ENCODE results near the gene BLVRA.

The BLVRA gene

GRCh38 chr7:43756368-43757072, 2.0 kb upstream of the BLVRA start:
- DNase-seq (ENCODE audit: low spot score in 2 of 2) (no peak), ATAC-seq (ENCODE audit: low read depth) (no peak)
- no peak overlapping the region for H3K27ac Mint-ChIP-seq
- H3K36me3 Mint-ChIP-seq: no peaks in the 10 kb centered on the region
- H3K9me3 Mint-ChIP-seq: no peaks in the 10 kb centered on the region
- H3K4me3 Mint-ChIP-seq: peak overlapping the region; percentile 83
- H3K4me1 Mint-ChIP-seq: peaks cover 6% of the 10 kb centered on the region
- peaks cover 2% of the 10 kb centered on the region for H3K27me3 Mint-ChIP-seq

GRCh38 chr7:43757073-43757720, 1.3 kb upstream of the BLVRA start:
- Mint-ChIP-seq H3K4me3 (peak overlapping the region; percentile 83), H3K27me3 (peaks cover 2% of the 10 kb centered on the region), H3K27ac (peak overlapping the region; percentile 69), H3K9me3 (no peaks in the 10 kb centered on the region), H3K4me1 (peaks cover 9% of the 10 kb centered on the region), H3K36me3 (no peaks in the 10 kb centered on the region)
- ATAC-seq (ENCODE audit: low read depth) (no peak), DNase-seq (ENCODE audit: low spot score in 2 of 2) (no peak)

- Mint-ChIP-seq H3K4me1 (peaks cover 12% of the 10 kb centered on the region), H3K36me3 (no peaks in the 10 kb centered on the region), H3K4me3 (peak overlapping the region; percentile 82), H3K27ac (no peak overlapping the region), H3K27me3 (no peaks in the 10 kb centered on the region), H3K9me3 (no peaks in the 10 kb centered on the region)
- ATAC-seq (ENCODE audit: low read depth) (peak; percentile 73), DNase-seq (ENCODE audit: low spot score in 2 of 2) (peak; percentile 21 to 50)
These were observed 573 bp downstream of the BLVRA start for GRCh38 chr7:43758822-43759683.

GRCh38 chr7:43760861-43761260, 2.4 kb downstream of the BLVRA start:
- Mint-ChIP-seq H3K27me3 (no peaks in the 10 kb centered on the region), H3K9me3 (no peaks in the 10 kb centered on the region), H3K27ac (no peak overlapping the region), H3K36me3 (no peaks in the 10 kb centered on the region), H3K4me1 (peaks cover 16% of the 10 kb centered on the region), H3K4me3 (no peak overlapping the region)
- DNase-seq (ENCODE audit: low spot score in 2 of 2) (no peak), ATAC-seq (ENCODE audit: low read depth) (no peak)

- Mint-ChIP-seq H3K9me3 (no peaks in the 10 kb centered on the region), H3K27me3 (no peaks in the 10 kb centered on the region), H3K36me3 (no peaks in the 10 kb centered on the region), H3K4me1 (peaks cover 16% of the 10 kb centered on the region), H3K27ac (no peak overlapping the region), H3K4me3 (no peak overlapping the region)
- ATAC-seq (ENCODE audit: low read depth) (no peak), DNase-seq (ENCODE audit: low spot score in 2 of 2) (no peak)
These were observed 2.9 kb downstream of the BLVRA start for GRCh38 chr7:43761382-43761781.

GRCh38 chr7:43761938-43762692, 3.6 kb downstream of the BLVRA start:
- no peak overlapping the region for H3K27ac Mint-ChIP-seq
- ATAC-seq (ENCODE audit: low read depth) (no peak), DNase-seq (ENCODE audit: low spot score in 2 of 2) (no peak)
- H3K4me3 Mint-ChIP-seq: no peak overlapping the region
- H3K36me3 Mint-ChIP-seq: no peaks in the 10 kb centered on the region
- no peaks in the 10 kb centered on the region for H3K27me3 Mint-ChIP-seq
- no peaks in the 10 kb centered on the region for H3K9me3 Mint-ChIP-seq
- H3K4me1 Mint-ChIP-seq: peaks cover 16% of the 10 kb centered on the region

GRCh38 chr7:43763183-43763582, 4.7 kb downstream of the BLVRA start:
- Mint-ChIP-seq H3K27ac (no peak overlapping the region), H3K4me3 (peak overlapping the region; percentile 40), H3K36me3 (no peaks in the 10 kb centered on the region), H3K9me3 (no peaks in the 10 kb centered on the region), H3K4me1 (peaks cover 13% of the 10 kb centered on the region), H3K27me3 (no peaks in the 10 kb centered on the region)
- DNase-seq (ENCODE audit: low spot score in 2 of 2) (no peak), ATAC-seq (ENCODE audit: low read depth) (no peak)

GRCh38 chr7:43764039-43764761, 5.7 kb downstream of the BLVRA start:
- Mint-ChIP-seq H3K27me3 (no peaks in the 10 kb centered on the region), H3K27ac (peak overlapping the region; percentile 90), H3K36me3 (no peaks in the 10 kb centered on the region), H3K4me3 (peak overlapping the region; percentile 76), H3K4me1 (peaks cover 13% of the 10 kb centered on the region), H3K9me3 (no peaks in the 10 kb centered on the region)
- peak; percentile 85 for ATAC-seq (ENCODE audit: low read depth)
- peak in 1 of 2 donors; percentile 16 for DNase-seq (ENCODE audit: low spot score in 2 of 2)

GRCh38 chr7:43764807-43765491, 6.5 kb downstream of the BLVRA start:
- H3K4me1 Mint-ChIP-seq: peaks cover 11% of the 10 kb centered on the region
- no peaks in the 10 kb centered on the region for H3K36me3 Mint-ChIP-seq
- peak overlapping the region; percentile 90 for H3K27ac Mint-ChIP-seq
- DNase-seq (ENCODE audit: low spot score in 2 of 2) (no peak), ATAC-seq (ENCODE audit: low read depth) (no peak)
- no peaks in the 10 kb centered on the region for H3K9me3 Mint-ChIP-seq
- H3K4me3 Mint-ChIP-seq: peak overlapping the region; percentile 76
- H3K27me3 Mint-ChIP-seq: no peaks in the 10 kb centered on the region

GRCh38 chr7:43766564-43766963, 8.1 kb downstream of the BLVRA start:
- no peaks in the 10 kb centered on the region for H3K9me3 Mint-ChIP-seq
- H3K27me3 Mint-ChIP-seq: no peaks in the 10 kb centered on the region
- H3K36me3 Mint-ChIP-seq: no peaks in the 10 kb centered on the region
- H3K4me3 Mint-ChIP-seq: no peak overlapping the region
- DNase-seq (ENCODE audit: low spot score in 2 of 2) (no peak), ATAC-seq (ENCODE audit: low read depth) (no peak)
- H3K27ac Mint-ChIP-seq: no peak overlapping the region
- H3K4me1 Mint-ChIP-seq: peaks cover 11% of the 10 kb centered on the region

- Mint-ChIP-seq H3K4me3 (no peak overlapping the region), H3K4me1 (peaks cover 8% of the 10 kb centered on the region), H3K27me3 (no peaks in the 10 kb centered on the region), H3K36me3 (peaks cover 4% of the 10 kb centered on the region), H3K27ac (no peak overlapping the region), H3K9me3 (no peaks in the 10 kb centered on the region)
- no peak for ATAC-seq (ENCODE audit: low read depth)
- DNase-seq (ENCODE audit: low spot score in 2 of 2): no peak
These were observed 8.8 kb downstream of the BLVRA start for GRCh38 chr7:43767311-43767710.

- peaks cover 13% of the 10 kb centered on the region for H3K36me3 Mint-ChIP-seq
These were observed 9.9 kb downstream of the BLVRA start for GRCh38 chr7:43768201-43768886.

More at GRCh38 chr7:43768201-43768886, 9.9 kb downstream of the BLVRA start:
- DNase-seq (ENCODE audit: low spot score in 2 of 2) (no peak), ATAC-seq (ENCODE audit: low read depth) (no peak)
- Mint-ChIP-seq H3K9me3 (no peaks in the 10 kb centered on the region), H3K4me1 (peaks cover 4% of the 10 kb centered on the region), H3K27ac (no peak overlapping the region), H3K27me3 (no peaks in the 10 kb centered on the region), H3K4me3 (no peak overlapping the region)

All from memory B cell (primary cell).